Measurements from ENCODE around the gene FOXL1. TPM values are rescaled to one million over a fixed set of nuclear protein-coding genes. Genes with fewer than 3 reads are reported as not detected.

FOXL1 gene
- total RNA-seq, 2 experiments from 2014 or later, result not detected

- Mint-ChIP-seq H3K27ac (no peak overlapping the region), H3K27me3 (no peaks in the 10 kb centered on the region), H3K36me3 (ENCODE audit: low read depth) (peaks cover 21% of the 10 kb centered on the region), H3K4me3 (no peak overlapping the region), H3K9me3 (no peaks in the 10 kb centered on the region), H3K4me1 (ENCODE audit: low read depth) (no peaks in the 10 kb centered on the region)
- CTCF ChIA-PET, result no interaction called here
- POLR2A ChIA-PET, result no interaction called here
- TF ChIP-seq CTCF (IDR thresholded peaks at IDR 0.05), result no peak
- intact Hi-C loops (cut with micrococcal nuclease), result no loop called here
- ATAC-seq (no peak), DNase-seq (no peak)
These were observed 31.1 kb upstream of the FOXL1 start for GRCh38 chr16:86547286-86547685.

DNA sequence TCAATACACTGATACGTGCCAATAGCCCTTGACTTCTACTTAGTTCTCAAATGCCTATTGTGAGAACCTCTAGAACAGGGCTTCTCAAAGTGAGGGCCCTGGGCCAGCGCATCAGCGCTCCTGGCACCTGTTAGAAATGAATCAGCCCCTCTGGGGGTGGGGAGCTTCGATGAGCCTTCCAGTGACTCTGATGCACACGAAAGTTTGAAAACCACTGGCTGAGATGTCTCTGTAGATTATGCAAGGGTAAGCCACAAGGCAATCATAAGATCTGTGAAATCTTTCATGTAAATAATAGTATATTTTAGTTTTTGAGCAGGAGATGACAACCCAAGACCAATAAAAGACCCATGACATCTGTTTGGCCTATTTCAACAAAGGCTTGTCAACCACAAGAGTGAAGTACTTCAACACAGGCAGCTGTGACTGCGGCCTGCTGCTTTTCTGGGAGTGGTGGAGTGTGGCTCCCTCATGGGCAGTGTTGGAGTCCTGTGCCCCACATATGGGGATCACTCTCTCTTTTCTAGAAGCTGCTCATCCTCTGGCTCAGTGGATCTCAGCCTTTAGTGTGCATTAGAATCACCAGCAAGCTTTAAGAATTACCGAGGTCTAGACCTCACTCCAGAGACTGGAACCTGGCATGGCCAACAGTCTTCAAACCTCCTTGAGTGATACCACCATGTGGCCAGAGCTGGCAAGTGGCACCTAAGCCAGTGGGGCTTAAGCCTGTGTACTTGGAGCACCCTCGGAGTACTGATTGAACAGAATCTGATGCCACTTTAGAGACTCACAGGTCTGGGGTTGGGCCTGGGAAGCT, 29.1 kb upstream of the FOXL1 start:
- Mint-ChIP-seq H3K36me3 (ENCODE audit: low read depth) (peaks cover 29% of the 10 kb centered on the region), H3K27ac (no peak overlapping the region), H3K9me3 (no peaks in the 10 kb centered on the region), H3K4me3 (no peak overlapping the region), H3K27me3 (no peaks in the 10 kb centered on the region), H3K4me1 (ENCODE audit: low read depth) (peaks cover 12% of the 10 kb centered on the region)
- peak; percentile 37 for DNase-seq
- peak; percentile 77 for ATAC-seq
- ChIA-PET CTCF (interaction anchor here (0.6 kb wide), 1 partner anchor 15 kb away, joined by 3 read pairs; no protein-coding TSS in a partner anchor), POLR2A (no interaction called here)
- TF ChIP-seq CTCF (IDR thresholded peaks at IDR 0.05), result no peak
- intact Hi-C loops (cut with micrococcal nuclease), result no loop called here

DNA sequence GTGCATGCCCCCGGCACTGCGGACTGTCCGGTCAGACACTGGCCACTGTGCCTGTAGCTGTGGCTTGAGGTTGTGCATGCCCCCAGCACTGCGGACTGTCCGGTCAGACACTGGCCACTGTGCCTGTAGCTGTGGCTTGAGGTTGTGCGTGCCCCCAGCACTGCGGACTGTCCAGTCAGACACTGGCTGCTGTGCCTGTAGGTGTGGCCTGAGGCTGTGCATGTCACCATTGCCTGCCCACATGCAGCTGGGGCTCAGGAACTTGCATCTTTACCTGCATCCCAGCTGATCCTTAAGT, 28.5 kb upstream of the FOXL1 start:
- intact Hi-C loops (cut with micrococcal nuclease), result no loop called here
- Mint-ChIP-seq H3K4me3 (no peak overlapping the region), H3K27ac (no peak overlapping the region), H3K9me3 (no peaks in the 10 kb centered on the region), H3K4me1 (ENCODE audit: low read depth) (peaks cover 12% of the 10 kb centered on the region), H3K36me3 (ENCODE audit: low read depth) (peaks cover 25% of the 10 kb centered on the region), H3K27me3 (no peaks in the 10 kb centered on the region)
- TF ChIP-seq CTCF (IDR thresholded peaks at IDR 0.05), result no peak
- ATAC-seq (no peak), DNase-seq (no peak)
- CTCF ChIA-PET, result no interaction called here
- POLR2A ChIA-PET, result no interaction called here

GRCh38 chr16:86550281-86550680, 28.1 kb upstream of the FOXL1 start:
- CTCF ChIA-PET, result no interaction called here
- peaks cover 22% of the 10 kb centered on the region for H3K36me3 Mint-ChIP-seq (ENCODE audit: low read depth)
- intact Hi-C loops (cut with micrococcal nuclease), result no loop called here
- no peaks in the 10 kb centered on the region for H3K9me3 Mint-ChIP-seq
- POLR2A ChIA-PET, result no interaction called here
- peaks cover 12% of the 10 kb centered on the region for H3K4me1 Mint-ChIP-seq (ENCODE audit: low read depth)
- no peak for TF ChIP-seq CTCF (IDR thresholded peaks at IDR 0.05)
- no peak overlapping the region for H3K4me3 Mint-ChIP-seq
- DNase-seq (no peak), ATAC-seq (no peak)
- no peak overlapping the region for H3K27ac Mint-ChIP-seq
- H3K27me3 Mint-ChIP-seq, result no peaks in the 10 kb centered on the region

- ChIA-PET CTCF (interaction anchor here (0.7 to 1.8 kb wide), 4 partner anchors 11 to 509 kb away, joined by 3 to 4 read pairs (median 4); no protein-coding TSS in a partner anchor), POLR2A (no interaction called here)
- intact Hi-C loops (cut with micrococcal nuclease), result no loop called here
- peaks cover 12% of the 10 kb centered on the region for H3K4me1 Mint-ChIP-seq (ENCODE audit: low read depth)
- H3K27ac Mint-ChIP-seq, result no peak overlapping the region
- peaks cover 14% of the 10 kb centered on the region for H3K36me3 Mint-ChIP-seq (ENCODE audit: low read depth)
- TF ChIP-seq CTCF (IDR thresholded peaks at IDR 0.05), result no peak
- DNase-seq, result no peak
- no peaks in the 10 kb centered on the region for H3K9me3 Mint-ChIP-seq
- H3K4me3 Mint-ChIP-seq, result no peak overlapping the region
- peaks cover 4% of the 10 kb centered on the region for H3K27me3 Mint-ChIP-seq
- ATAC-seq, result no peak
These were observed 25.0 kb upstream of the FOXL1 start for GRCh38 chr16:86553356-86553755.
